ENCODE measurements around the gene SLC2A9.

DNA sequence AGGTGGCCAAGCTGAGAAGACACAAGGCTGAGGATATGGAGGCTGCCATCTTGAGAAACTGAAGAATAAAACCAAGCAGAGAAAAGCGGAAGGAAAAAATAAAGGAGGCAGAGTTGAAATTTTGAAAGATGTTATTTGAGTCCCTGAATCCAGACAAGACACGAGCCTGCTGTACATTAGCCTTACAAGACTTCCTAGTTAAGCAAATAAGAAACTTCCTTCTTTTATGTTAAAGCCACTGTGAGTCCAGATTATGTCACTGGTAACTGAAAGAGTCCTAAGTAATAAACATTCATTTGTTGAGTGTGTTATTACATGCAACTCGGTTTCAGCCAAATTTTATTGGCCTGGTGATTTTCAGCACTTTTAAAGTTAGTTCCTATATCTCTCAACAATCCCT lies 209.5 kb downstream of the SLC2A9 start:
- TF ChIP-seq POLR2A (IDR thresholded peaks at IDR 0.05): no peak
- TF ChIP-seq, protein P1, sequence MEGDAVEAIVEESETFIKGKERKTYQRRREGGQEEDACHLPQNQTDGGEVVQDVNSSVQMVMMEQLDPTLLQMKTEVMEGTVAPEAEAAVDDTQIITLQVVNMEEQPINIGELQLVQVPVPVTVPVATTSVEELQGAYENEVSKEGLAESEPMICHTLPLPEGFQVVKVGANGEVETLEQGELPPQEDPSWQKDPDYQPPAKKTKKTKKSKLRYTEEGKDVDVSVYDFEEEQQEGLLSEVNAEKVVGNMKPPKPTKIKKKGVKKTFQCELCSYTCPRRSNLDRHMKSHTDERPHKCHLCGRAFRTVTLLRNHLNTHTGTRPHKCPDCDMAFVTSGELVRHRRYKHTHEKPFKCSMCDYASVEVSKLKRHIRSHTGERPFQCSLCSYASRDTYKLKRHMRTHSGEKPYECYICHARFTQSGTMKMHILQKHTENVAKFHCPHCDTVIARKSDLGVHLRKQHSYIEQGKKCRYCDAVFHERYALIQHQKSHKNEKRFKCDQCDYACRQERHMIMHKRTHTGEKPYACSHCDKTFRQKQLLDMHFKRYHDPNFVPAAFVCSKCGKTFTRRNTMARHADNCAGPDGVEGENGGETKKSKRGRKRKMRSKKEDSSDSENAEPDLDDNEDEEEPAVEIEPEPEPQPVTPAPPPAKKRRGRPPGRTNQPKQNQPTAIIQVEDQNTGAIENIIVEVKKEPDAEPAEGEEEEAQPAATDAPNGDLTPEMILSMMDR (IDR thresholded peaks at IDR 0.05): no peak
